NCI-H146 (cell line): Measurements from ENCODE around the gene ZBTB4.

ENCODE experiments used
- DNase-seq: peaks from one replicate; lab custom pipeline; 2025; lab: John Stamatoyannopoulos, UW

The ZBTB4 gene

DNA sequence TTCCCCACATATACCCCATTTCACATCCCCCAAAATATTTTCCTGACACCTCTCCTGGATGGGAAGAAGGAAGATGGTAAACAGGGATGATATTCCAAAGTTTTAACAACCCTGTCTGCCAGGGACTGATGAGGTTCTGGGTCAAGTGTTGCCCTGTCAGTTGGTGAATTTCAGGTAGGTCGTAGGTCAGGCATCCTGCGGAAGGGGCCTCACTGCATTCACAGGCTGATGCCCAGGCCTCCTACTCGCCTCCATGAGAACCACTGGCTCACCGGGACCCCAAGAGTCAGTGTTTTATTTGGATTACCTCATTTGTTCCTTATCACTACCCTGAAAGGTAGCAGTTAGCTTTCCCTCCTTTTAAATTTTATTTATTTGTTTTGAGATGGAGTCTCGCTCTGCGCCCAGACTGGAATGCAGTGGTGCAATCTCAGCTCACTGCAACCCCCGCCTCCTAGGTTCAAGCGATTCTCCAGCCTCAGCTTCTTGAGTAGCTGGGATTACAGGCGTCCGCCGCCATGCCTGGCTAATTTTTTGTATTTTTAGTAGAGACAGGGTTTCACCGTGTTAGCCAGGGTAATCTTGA lies 10.5 kb downstream of the ZBTB4 start:
- DNase-seq: no peak

DNA sequence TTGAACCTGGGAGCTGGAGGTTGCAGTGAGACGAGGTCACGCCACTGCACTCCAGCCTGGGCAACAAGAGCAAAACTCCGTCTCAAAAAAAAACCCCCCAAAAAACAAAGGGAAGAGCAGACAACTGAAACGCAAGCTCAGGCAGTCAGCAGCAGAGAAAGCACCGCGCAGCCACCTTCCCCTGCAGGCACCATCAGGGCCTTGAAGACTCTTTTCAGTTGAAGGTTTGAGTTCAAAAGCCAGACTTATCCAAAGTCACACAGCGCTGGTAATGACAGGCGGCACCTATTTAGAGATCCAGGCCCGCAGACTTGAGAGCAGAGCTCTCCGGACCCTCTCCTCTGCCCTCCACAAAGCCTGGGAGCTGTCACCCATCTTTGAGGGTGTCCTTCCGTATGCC lies 11.1 kb downstream of the ZBTB4 start:
- no peak for DNase-seq

DNA sequence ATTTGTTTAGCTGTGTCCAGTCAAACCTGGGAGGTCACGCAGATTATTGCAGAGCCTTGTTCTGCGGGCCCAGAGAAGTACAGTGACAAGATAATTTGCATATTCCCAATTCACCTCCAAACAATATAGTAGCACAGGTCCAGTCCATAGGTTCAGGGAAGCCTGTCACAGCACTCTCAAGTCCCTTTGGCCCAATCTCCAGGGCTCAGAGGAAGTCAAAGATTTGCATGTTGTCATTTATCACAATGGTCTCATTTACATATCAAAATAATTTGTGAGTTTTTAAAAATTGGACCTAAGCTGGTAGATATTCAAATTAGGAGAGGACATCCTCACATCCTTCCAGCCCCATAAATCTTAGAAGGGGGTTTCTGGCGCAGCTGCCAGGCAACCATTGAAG lies 11.9 kb downstream of the ZBTB4 start:
- no peak for DNase-seq

DNA sequence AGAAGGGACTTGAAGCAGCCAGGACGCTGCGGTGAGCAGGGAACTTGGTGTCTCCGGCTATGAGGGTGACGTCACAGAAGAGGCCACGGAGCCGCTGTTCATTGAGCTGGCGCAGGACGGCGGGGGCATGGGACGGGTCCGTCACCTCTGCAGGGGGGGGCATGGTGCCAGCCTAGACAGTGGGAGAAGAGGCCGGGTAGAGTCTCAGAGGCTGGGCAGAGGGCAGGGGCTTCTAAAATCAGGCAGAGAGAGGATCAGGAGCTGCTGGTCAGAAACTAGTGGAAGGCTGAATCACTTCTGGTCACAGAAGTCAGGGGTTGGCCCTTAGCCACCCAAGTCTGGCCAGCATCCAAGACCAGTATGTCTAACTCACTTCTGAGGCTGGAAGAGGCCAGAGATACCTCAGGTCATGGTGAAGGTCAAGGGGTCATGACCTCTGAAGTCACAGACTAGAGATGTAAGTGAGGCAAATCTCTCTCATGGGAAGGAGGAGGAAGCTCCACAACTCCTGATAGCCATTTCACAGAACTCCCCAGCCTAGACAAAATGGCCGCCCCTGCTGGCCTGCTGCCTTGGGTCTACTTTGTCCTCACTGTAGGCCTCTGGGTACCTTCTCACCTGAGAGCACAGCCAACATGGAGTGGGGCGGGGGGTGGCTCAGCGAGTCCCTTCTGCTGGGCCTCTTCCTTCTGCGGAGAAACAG lies 12.6 kb downstream of the ZBTB4 start:
- DNase-seq: no peak

DNA sequence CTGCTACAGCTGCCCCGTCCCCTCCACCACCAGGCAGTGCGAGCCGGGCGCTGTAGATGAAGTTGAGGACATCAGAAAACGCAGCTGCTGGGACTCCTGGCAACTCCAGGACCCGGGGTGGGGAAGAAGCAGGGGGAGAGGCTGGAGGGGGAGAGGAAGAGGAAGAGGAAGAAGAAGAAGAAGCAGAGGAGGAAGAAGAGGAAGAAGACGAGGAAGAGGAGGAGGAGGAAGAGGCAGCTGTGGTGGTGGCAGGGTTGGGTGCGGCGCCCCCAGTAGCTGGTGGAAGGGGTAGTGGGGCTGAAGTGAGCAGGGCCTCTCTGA lies 13.2 kb downstream of the ZBTB4 start:
- DNase-seq: no peak

DNA sequence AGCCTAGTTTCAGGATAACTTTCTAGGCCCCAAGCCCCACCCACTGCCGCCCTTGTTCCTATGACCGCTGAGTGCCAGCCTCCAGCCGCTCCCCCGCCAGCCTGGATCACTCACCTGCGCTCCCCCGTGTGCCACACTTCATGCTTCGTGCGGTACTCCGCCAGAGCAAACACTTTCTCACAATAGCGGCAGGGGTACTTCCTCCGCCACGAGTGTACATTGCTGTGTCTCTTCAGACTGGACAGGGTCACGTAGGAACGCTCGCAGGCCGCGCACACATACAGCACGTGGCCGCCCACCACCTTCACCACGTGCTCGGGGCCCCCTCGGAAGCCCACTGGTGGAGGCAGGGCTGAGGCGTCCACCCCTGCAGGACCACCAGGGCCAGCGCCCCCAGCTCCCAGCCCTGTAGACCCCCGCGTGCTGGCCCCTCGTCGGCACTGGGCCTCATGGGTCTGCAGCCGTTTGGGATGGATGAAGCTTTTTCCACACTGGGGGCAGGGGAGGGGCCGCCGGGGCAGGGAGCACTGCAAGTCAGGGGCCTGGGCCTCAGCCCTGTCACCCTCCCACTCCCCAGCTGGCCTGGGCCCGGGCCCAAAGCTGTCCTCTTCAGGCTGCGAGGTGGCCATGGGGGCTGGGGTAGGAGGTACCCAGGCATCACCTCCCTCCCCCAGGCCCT lies 13.7 kb downstream of the ZBTB4 start:
- DNase-seq: no peak

DNA sequence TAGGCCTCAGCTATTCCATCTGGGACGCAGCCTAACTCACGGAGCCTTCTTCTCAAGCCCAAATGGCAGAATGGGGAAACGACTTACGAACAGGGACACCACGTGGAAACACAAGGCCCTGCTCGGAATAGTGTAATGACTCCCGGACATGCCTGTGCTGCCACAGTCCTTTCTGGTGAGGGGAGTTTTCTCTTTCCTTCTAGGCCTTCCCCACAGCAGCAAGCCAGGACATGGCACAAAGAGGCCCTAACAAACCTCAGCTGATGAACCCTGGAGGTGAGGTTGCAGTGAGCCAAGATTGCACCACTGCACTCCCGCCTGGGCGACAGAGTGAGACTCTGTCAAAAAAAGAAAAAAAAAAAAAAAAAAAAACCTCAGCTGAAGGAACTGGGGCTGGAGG lies 15.3 kb downstream of the ZBTB4 start:
- DNase-seq: no peak

DNA sequence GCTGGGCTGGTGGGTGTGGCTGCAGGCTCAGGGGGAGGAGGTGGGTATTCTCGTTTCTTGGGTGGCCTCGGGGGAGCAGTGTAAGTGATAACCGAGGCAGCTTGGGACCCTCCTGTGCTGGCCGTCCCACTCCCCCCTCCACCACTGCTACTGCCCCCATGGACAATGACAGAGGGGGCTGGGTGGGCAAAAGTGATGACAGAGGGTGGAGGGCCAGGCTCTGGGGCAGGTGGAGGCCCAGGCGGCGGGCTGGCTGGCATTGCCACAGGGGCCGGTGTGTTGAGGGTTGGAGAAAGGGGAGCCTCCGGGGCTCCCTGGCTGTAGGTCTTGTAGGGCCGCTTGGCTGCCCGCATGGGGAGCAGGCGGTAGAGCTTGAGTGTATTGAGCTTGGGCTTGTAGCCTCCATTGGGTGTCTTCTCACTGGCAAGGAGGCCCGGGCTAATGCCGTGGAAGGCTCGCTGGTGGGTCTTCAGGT lies 16.0 kb downstream of the ZBTB4 start:
- DNase-seq: no peak

DNA sequence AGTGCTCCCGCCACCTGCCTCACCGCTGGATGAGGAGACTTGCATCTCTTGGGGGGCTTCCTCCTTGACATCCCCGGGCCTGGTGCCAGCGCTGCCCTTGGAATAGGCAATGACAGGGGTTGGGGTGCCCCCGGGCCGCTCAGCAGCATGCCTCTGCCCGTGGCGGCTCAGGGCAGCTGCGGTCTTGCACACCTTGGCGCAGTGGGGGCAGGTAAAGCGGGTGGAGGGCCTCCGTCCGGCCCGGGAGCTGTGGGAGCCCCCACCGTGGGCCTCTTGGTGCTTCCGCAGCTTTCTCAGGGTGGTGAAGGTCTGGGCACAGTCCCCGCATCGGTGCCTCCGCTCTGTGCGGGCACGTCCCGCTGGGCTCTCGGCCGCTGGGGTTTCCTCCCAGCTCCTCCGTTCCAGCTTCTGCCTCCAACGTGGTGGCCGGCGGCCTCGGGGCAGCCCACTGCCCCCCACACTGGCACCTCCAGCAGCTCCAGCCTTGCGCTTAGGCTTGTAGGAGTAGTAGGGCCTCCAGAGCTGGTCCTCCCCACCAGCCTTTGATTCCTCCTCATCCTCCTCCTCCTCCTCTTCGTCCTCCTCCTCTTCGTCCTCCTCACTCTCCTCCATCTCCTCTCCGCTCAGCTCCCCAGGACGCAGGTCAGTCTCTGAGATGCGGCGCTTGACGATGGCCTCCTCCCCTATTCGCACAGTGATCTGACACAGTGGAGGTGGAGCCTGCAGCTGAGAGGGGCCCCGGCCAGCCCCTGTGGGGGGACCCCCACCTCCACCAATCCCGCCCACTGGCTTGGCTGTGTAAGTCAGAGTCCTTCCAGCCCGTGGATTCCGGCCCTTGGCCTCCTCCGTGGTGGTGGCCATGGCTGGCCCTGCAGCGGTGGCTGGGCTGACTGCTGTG lies 16.7 kb downstream of the ZBTB4 start:
- DNase-seq: no peak

DNA sequence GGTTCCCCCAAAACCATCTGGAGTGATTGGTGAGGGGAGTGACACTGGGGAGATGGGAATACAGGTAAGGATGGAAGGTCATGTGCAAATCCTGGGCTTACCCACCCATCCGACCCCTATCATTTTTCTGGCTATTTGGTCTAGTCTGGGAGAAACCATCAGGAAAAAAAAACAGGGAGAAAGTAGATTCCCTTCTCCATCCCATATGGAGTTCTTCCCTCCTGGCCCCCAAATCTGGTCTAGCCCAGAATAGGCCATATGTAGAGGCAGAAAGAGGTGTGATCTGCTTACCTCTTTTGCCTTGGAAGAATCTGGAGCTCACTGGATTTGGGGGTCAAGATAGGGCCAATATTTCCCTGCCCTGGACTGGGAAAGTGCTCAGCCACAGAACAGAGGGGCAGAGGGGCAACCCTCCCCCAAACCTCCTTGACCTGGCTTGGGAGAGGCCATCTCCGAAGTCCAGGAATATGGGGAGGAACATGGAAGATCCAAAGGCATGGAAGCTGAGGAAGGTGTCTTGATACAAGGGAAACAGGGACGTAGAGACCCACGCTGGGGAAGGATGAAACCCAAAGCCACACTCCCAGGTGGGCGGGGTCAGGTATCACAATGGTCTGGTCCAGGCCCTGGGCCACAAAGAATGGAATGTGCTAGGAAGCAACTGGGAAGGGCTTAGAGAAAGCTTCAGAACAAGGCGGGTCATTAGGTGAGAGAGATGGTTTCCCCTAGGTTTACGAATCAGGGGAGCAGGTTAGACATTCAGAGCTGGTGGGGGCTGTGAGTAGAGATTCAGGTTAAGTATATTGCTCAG lies 18.4 kb downstream of the ZBTB4 start:
- DNase-seq: no peak

DNA sequence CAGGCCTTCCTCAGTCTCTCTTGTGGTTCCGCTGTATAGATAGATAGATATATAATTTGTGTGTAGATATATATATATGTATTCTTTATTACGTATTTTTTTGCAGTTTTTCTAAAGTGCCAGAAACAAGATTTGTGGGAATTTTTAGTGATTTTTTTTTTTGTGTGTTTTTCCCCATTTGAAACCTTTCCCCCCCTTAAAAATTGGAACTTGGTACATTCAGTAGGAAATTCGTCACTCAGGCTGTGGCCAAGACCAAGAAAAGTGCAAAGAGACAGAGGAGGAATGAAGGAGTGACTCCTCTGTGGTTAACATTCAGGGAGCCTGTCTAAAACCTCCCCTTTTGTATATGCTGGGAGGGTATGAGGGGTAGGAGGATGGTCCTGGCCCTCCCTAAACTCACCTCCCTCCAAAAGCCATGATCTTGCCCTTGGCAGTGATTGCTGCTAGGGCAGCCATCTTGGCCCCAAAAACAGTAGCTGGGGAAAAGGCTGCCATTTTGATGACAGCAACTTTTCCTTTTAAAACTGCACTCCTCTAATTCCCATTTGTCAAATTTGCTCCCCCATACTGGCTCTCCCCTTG lies 19.4 kb downstream of the ZBTB4 start:
- no peak for DNase-seq

DNA sequence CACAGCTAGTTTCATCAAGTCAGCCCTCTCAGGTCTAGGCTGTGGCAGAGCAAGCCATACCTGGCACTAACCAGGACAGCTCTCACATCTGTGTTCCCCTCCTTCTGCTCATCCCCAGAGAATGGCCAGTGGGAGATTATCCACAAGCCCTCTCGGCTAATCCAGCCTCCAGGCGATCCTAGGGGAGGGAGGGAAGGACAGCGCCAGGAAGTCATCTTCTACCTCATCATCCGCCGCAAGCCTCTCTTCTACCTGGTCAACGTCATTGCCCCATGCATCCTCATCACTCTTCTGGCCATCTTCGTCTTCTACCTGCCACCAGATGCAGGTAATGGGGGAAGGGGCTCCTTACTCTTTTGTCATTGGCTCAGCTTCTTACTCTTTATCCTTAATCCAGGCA lies 31.0 kb downstream of the ZBTB4 start:
- no peak for DNase-seq

DNA sequence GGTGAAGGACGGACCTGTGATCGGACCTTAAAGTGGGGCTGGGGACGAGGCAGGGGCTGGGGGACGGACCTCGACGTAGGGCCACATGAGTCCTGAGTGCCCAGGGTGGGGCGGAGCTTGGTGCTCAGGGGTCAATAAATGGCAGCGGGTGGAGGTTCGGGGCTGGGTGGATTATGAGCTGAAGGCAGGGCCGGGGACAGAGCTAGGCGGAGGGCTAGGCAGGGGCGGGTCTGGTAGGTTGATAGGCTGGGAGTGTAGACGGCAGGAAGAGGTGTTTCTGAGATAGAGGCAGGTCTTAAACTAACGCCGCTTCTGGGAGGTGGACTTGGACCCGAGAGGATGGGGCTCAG lies 33.8 kb downstream of the ZBTB4 start:
- no peak for DNase-seq

DNA sequence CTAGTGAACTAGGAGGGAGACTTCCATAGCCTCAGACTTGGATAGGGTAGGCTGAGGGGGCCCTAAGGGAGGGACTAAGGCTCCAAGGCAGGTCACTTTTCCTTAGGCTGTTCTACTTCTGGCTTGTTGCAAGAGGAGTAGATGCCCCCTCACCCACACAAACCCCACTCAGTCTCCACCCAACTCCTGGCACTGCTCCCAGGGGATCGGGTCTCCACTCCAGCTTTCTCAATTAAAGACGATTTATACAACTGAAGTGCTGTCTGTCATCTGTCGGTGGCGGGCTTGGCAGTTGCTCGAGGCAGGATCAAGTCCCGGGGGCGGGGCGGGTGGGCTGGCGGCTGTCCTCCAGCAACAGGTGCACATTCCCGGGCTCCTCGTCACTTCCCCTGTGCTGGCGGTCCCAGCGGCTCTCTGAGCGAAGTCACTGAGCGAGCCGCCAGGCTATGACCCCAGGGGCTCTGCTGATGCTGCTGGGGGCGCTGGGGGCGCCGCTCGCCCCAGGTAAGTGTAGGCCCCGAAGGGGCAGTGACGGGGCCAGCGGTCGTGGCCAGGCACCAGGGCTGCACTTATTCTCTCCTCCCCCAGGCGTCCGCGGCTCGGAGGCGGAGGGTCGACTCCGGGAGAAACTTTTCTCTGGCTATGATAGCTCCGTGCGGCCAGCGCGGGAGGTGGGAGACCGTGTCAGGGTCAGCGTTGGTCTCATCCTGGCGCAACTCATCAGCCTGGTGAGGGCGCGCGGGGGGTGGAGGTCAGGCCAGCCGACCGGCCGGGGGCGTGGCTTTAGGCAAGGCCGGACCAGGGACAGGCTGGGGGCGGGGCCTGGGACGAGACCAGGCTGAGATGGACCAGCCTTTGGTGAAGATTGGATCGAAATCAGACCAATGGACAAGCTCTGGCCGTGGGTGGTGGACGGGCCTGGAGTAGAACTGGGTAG lies 34.5 kb downstream of the ZBTB4 start, which contains the start of gene CHRNB1:
Gene CHRNB1 (plus strand): TSS at position 380 of the 937 bp plus-strand sequence. CDS start 67 bp downstream, at position 447.
- no peak for DNase-seq

DNA sequence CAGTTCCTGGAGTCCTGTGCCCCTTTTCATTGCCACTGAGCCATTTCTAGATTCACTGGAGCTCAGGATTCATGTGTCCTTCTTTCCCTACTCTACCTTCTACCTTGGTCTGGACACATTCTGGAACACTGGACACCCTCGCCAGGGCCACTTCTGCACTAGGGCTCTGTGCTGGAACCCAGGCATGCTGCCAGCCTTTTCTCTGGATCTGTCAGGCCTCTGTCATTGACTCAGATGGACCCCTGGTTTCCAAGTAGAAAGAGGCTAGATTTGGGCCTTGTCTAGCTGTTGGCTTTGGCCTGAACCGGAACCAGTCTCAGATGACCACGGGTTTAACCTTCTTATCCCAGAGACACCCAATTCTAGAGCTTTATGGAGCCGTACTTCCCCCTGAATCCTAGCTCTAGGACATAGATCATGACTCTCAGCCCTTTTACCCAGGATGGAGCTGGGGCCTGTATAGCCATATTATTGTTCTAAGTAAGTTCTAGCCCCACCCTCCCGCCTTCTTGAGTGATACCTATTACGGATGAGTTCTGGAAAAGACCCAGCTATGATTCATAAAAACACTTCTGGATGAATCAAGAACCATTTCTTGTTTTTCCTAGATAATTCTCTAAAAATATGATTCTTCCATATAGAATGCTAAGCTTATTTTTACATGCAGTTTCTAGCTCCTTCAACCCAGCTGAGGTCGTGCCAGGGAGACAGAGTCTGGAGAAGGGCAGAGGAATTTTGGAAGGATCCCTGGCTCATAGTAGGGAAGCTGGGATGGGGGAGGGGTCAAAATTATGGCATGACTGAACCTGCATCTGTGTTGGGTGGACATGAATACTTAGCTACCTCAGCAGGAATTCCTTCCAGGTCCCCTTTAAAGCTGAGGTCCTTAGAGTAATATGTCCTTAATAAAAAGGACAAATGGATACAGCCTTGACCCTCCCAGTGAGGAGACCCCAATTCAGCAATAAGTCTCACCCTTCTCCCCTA lies 35.6 kb downstream of the ZBTB4 start:
- no peak for DNase-seq

DNA sequence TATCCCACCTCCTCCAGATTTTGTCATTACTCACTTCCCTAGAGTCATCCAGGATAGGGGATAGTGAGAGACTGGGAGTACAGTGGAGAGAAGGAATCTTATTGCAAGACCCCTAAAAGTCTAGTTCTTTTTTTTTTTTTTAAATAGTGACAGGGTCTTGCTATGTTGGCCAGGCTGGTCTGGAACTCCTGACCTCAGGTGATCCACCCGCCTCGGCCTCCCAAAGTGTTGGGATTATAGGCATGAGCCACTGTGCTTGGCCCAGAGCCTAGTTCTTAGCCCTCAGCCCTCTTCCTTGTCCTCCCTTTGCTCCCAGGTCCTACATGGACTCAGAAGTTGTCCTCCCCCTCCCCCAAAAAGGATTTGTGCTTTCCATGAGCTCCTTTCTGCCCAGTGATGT lies 37.3 kb downstream of the ZBTB4 start:
- no peak for DNase-seq

DNA sequence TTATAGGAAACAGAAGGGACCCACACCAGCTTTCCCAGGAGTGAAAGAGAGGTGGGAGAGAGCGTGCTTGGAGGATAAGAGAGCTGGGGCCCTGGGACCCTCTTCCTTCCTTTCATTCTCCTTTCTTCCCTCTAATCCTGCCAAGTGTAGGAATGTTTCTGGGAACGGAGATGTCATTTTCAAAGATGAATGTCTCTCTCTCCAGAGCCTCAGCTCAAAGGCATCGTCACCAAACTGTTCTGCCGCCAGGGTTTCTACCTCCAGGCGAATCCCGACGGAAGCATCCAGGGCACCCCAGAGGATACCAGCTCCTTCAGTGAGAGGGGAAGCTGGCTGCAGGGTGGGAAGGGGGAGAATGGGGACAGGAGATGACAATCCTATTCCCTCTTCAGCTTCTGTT lies 38.2 kb downstream of the ZBTB4 start:
- DNase-seq: no peak

DNA sequence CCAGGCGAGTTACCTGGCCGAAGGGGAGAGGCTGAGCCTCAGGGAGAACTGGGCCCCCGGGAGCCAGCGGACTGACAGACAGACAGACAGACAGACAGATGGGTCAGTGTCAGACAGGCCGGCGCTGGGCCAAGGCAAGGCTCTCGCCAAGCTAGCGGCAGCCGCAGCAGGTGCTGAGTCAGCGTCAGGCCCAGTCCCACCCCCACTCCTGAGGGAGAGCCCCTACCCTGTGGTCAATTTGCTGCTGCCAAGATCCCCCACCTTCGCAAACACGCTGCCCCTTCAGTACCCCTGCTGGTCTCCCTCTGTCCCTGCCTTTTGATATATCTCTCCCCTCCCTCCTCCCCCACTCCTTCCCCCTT lies 38.6 kb downstream of the ZBTB4 start:
- DNase-seq: no peak
